C4-2B (cell line): ENCODE results near the gene FAM184A.
"Not testable (repeated sequence)": the region's sequence is repeated elsewhere in the genome, so short reads cannot be mapped to it uniquely, and the experiment has no call there.

Experiments
- H3K27ac ChIP-seq: fragments of 450-650 bp; 2 replicates; pipeline ENCODE4 v1.5.1; 2017
- ZFX ChIP-seq: fragments of 450-650 bp; IDR thresholded peaks from 2 replicates; pipeline ENCODE4 v1.6.1; 2017
- TF ChIP-seq, protein P1 (sequence below): fragments of 450-650 bp; conservative IDR thresholded peaks from 2 replicates; pipeline ENCODE4 v1.5.1; 2017; ENCODE audit warnings: mild to moderate bottlenecking

Gene FAM184A

GRCh38 chr6:119024111-119024510 is 54.4 kb downstream of the FAM184A start:
- TF ChIP-seq, protein P1, sequence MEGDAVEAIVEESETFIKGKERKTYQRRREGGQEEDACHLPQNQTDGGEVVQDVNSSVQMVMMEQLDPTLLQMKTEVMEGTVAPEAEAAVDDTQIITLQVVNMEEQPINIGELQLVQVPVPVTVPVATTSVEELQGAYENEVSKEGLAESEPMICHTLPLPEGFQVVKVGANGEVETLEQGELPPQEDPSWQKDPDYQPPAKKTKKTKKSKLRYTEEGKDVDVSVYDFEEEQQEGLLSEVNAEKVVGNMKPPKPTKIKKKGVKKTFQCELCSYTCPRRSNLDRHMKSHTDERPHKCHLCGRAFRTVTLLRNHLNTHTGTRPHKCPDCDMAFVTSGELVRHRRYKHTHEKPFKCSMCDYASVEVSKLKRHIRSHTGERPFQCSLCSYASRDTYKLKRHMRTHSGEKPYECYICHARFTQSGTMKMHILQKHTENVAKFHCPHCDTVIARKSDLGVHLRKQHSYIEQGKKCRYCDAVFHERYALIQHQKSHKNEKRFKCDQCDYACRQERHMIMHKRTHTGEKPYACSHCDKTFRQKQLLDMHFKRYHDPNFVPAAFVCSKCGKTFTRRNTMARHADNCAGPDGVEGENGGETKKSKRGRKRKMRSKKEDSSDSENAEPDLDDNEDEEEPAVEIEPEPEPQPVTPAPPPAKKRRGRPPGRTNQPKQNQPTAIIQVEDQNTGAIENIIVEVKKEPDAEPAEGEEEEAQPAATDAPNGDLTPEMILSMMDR, result no peak
- TF ChIP-seq ZFX, result no peak
- H3K27ac ChIP-seq, result no peak overlapping the region

GRCh38 chr6:119022796-119023195 is 55.7 kb downstream of the FAM184A start:
- TF ChIP-seq, protein P1, result no peak
- TF ChIP-seq ZFX, result no peak
- no peak overlapping the region for H3K27ac ChIP-seq

DNA sequence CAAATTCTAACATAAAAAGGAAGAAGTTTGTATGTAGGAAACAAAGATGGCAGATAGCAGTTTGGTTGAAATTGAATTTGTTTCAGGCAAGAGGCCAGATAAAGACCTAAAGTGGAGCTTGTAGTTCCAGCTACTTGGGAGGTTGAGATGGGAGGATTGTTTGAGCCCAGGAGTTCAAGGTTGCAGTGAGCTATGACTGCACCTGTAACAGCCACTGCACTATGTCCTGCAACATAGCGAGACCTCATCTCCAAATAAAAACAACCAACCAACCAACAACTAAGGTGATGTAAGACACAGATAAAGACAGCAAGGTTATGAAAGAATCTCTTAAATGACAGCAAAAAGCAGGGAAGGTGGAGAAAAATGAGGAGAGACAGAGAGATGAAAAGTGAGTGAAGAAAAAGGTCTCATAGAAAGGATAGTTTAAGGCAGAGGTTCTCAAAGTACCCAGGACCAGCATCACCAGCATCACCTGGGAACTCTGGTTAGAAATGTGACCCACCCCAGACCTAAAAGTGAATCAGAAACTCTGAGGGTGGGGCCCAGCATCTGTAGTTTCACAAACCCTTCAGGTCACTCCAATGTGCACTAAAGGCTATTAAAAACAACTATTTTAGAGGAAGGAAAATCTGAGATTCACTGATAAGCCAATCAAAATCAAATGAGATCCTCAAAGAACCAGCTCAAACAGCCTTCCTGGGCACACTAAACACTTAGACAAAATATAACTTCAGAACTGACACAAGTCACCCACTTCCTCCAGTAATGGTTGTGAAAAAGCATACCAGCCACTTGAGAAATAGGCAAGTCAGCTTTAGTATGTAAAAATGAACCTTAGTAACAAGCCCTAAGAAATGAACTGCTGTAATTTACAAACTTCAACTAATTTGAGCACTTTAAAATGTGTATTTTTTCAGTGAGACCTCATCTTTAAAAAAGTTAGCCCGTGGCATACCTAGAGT is 57.6 kb downstream of the FAM184A start:
- no peak overlapping the region for H3K27ac ChIP-seq
- TF ChIP-seq, protein P1, result no peak
- TF ChIP-seq ZFX, result no peak

DNA sequence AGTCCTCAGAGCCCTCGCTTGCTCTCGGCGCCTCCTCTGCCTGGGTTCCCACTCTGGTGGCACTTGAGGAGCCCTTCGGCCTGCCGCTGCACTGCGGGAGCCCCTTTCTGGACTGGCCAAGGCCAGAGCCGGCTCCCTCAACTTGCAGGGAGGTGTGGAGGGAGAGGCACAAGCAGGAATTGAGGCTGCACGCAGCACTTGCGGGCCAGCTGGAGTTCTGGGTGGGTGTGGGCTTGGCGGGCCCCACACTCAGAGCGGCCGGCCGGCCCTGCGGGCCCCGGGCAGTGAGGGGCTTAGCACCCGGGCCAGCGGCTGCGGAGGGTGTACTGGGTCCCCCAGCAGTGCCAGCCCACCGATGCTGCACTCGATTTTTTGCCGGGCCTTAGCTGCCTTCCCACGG is 63.3 kb downstream of the FAM184A start:
- H3K27ac ChIP-seq, result not testable (repeated sequence)

- TF ChIP-seq, protein P1, result no peak
- no peak for TF ChIP-seq ZFX
- H3K27ac ChIP-seq, result no peak overlapping the region
Measured at GRCh38 chr6:119012521-119012920, 65.9 kb downstream of the FAM184A start.

DNA sequence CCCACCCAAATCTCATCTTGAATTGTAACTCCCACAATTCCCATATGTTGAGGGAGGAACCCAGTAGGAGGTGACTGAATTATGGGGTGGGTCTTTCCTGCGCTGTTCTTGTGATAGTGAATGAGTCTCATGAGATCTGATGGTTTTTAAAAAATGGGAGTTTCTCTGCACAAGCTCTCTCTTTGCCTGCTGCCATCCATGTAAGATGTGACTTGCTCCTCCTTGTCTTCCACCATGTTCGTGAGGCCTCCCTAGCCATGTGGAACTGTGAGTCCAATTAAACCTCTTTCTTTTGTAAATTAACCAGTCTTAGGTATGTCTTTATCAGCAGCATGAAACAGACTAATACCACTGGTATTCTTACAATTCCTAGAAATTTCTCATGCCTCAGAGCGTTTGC is 69.2 kb downstream of the FAM184A start:
- H3K27ac ChIP-seq, result not testable (repeated sequence)

- H3K27ac ChIP-seq, result no peak overlapping the region
- no peak for TF ChIP-seq ZFX
- TF ChIP-seq, protein P1, result no peak
Measured at GRCh38 chr6:119006974-119007373, 71.5 kb downstream of the FAM184A start.

GRCh38 chr6:119002069-119002468 is 76.4 kb downstream of the FAM184A start:
- no peak for TF ChIP-seq ZFX
- TF ChIP-seq, protein P1, result no peak
- no peak overlapping the region for H3K27ac ChIP-seq
